Astrocyte (in vitro differentiated cells and primary cell): ENCODE results near the gene ZNF526. TPM values are rescaled to one million over a fixed set of nuclear protein-coding genes. Genes with fewer than 3 reads are reported as not detected.

ENCODE experiments used
- DNase-seq: peaks from one replicate; pipeline ENCODE4 v3.0.0-alpha.2; 2010; ENCODE audit warnings: low read depth
- FAIRE-seq: peaks from 2 replicates; lab custom pipeline; 2011; peaks lifted over from hg19 to GRCh38; lab: Jason Lieb, UNC
- H2AFZ ChIP-seq: 2 replicates; pipeline ENCODE4 v1.6.0; 2012; ENCODE audit warnings: low read depth, low read length, inconsistent platforms
- H3K27ac ChIP-seq: 2 replicates; pipeline ENCODE4 v1.5.1; 2011; ENCODE audit warnings: low read depth, low read length, inconsistent platforms
- H3K27me3 ChIP-seq: 2 replicates; pipeline ENCODE4 v1.6.0; 2011; ENCODE audit warnings: low read length, inconsistent platforms; ENCODE audit not compliant: insufficient read depth
- H3K36me3 ChIP-seq: 2 replicates; pipeline ENCODE4 v1.5.1; 2011; ENCODE audit warnings: low read length, inconsistent platforms; ENCODE audit not compliant: insufficient read depth
- H3K4me1 ChIP-seq: 2 replicates; pipeline ENCODE4 v1.5.1; 2011; ENCODE audit warnings: low read length, inconsistent platforms; ENCODE audit not compliant: insufficient read depth
- H3K4me2 ChIP-seq: 2 replicates; pipeline ENCODE4 v1.6.0; 2012; ENCODE audit warnings: low read length, inconsistent platforms
- H3K4me3 ChIP-seq: 2 replicates; pipeline ENCODE4 v1.5.1; 2011; ENCODE audit warnings: low read depth, mild to moderate bottlenecking, low read length, inconsistent platforms; ENCODE audit not compliant: insufficient read depth
- H3K79me2 ChIP-seq: 2 replicates; pipeline ENCODE4 v1.6.0; 2012; ENCODE audit warnings: mild to moderate bottlenecking, low read length, inconsistent platforms; ENCODE audit not compliant: insufficient read depth
- H3K9ac ChIP-seq: 2 replicates; pipeline ENCODE4 v1.6.0; 2012; ENCODE audit warnings: mild to moderate bottlenecking, low read length, inconsistent platforms
- H3K9me3 ChIP-seq: 2 replicates; pipeline ENCODE4 v1.5.1; 2012; ENCODE audit warnings: low read depth, mild to moderate bottlenecking, low read length, inconsistent platforms; ENCODE audit not compliant: insufficient read depth
- H4K20me1 ChIP-seq: 2 replicates; pipeline ENCODE4 v1.6.0; 2012; ENCODE audit warnings: low read length, inconsistent platforms; ENCODE audit not compliant: insufficient read depth
- H3K27ac Mint-ChIP-seq: one replicate; pipeline ENCODE4 v1.8.0; 2021; ENCODE audit warnings: mild to moderate bottlenecking, mixed read lengths; ENCODE audit not compliant: unreplicated experiment
- H3K27me3 Mint-ChIP-seq: one replicate; pipeline ENCODE4 v1.8.0; 2021; ENCODE audit warnings: low read depth, mixed read lengths; ENCODE audit not compliant: unreplicated experiment
- H3K36me3 Mint-ChIP-seq: one replicate; pipeline ENCODE4 v1.8.0; 2021; ENCODE audit warnings: low read depth, mixed read lengths; ENCODE audit not compliant: unreplicated experiment
- H3K4me1 Mint-ChIP-seq: one replicate; pipeline ENCODE4 v1.8.0; 2021; ENCODE audit warnings: low read depth, mixed read lengths; ENCODE audit not compliant: unreplicated experiment
- H3K4me3 Mint-ChIP-seq: one replicate; pipeline ENCODE4 v1.8.0; 2021; ENCODE audit warnings: mild to moderate bottlenecking, moderate library complexity, mixed read lengths; ENCODE audit not compliant: unreplicated experiment
- H3K9me3 Mint-ChIP-seq: one replicate; pipeline ENCODE4 v1.8.0; 2021; ENCODE audit warnings: mild to moderate bottlenecking, mixed read lengths; ENCODE audit not compliant: unreplicated experiment
- EZH2 ChIP-seq: IDR thresholded peaks from 2 replicates; pipeline ENCODE4 v1.6.1; 2012; ENCODE audit warnings: mild to moderate bottlenecking, low read length, inconsistent platforms; ENCODE audit not compliant: insufficient read depth
- total RNA-seq: library from RNA; stranded (reverse); gene quantifications from 2 replicates; pipeline ENCODE4 v1.2.1, GENCODE V29; 2021
- TF ChIP-seq, protein P1 (sequence below): IDR thresholded peaks from 2 replicates; pipeline ENCODE4 v1.5.1; 2011; ENCODE audit warnings: low read depth, mild to moderate bottlenecking, inconsistent platforms, low read length, moderate library complexity; ENCODE audit not compliant: insufficient read depth

Gene ZNF526
- total RNA-seq, 1 donor from 2014 or later = 20.2 TPM

DNA sequence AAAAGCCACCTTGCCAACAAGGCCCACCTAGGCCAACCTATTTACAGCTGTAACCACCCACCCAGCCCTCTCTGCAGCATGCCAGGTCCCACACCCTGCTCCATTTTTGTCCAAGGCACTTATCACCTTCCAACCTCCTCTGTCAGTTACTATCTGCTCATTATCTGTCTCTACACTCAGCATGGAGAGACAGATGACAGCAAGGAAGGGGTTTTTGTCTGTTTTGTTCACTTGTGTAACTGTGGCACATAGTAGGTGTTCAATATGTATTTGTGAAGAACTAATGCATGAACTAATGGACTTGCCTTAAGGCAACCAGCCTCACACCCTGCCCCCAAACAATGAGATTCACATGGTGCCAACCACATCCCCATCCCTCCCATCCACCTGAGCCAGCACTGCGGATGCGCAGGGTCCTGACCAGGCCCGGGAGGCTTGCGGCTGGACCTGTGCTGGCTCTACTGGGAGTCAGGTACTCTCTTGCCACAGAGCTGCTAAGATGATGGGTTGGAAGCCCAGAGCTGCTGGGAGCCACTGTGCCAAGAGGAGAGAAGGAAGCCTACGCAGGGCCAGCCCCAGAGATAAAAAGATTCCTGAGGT lies 19.9 kb upstream of the ZNF526 start:
- Histone ChIP-seq H3K4me1 (peaks cover 6% of the 10 kb centered on the region), H3K27ac (no peak overlapping the region), H3K9ac (no peak overlapping the region), H3K4me3 (no peak overlapping the region), H2AFZ (no peak overlapping the region), H3K27me3 (no peaks in the 10 kb centered on the region), H3K4me2 (no peak overlapping the region), H3K79me2 (peaks cover 26% of the 10 kb centered on the region), H3K36me3 (peaks cover 14% of the 10 kb centered on the region), H3K9me3 (no peaks in the 10 kb centered on the region), H4K20me1 (peaks cover 43% of the 10 kb centered on the region)
- TF ChIP-seq, protein P1, sequence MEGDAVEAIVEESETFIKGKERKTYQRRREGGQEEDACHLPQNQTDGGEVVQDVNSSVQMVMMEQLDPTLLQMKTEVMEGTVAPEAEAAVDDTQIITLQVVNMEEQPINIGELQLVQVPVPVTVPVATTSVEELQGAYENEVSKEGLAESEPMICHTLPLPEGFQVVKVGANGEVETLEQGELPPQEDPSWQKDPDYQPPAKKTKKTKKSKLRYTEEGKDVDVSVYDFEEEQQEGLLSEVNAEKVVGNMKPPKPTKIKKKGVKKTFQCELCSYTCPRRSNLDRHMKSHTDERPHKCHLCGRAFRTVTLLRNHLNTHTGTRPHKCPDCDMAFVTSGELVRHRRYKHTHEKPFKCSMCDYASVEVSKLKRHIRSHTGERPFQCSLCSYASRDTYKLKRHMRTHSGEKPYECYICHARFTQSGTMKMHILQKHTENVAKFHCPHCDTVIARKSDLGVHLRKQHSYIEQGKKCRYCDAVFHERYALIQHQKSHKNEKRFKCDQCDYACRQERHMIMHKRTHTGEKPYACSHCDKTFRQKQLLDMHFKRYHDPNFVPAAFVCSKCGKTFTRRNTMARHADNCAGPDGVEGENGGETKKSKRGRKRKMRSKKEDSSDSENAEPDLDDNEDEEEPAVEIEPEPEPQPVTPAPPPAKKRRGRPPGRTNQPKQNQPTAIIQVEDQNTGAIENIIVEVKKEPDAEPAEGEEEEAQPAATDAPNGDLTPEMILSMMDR = no peak
- no peak for TF ChIP-seq EZH2
- Mint-ChIP-seq H3K4me1 (peaks cover 6% of the 10 kb centered on the region), H3K36me3 (peaks cover 41% of the 10 kb centered on the region), H3K4me3 (no peak overlapping the region), H3K27ac (no peak overlapping the region), H3K27me3 (no peaks in the 10 kb centered on the region), H3K9me3 (no peaks in the 10 kb centered on the region)
- FAIRE-seq (no peak), DNase-seq (no peak)

DNA sequence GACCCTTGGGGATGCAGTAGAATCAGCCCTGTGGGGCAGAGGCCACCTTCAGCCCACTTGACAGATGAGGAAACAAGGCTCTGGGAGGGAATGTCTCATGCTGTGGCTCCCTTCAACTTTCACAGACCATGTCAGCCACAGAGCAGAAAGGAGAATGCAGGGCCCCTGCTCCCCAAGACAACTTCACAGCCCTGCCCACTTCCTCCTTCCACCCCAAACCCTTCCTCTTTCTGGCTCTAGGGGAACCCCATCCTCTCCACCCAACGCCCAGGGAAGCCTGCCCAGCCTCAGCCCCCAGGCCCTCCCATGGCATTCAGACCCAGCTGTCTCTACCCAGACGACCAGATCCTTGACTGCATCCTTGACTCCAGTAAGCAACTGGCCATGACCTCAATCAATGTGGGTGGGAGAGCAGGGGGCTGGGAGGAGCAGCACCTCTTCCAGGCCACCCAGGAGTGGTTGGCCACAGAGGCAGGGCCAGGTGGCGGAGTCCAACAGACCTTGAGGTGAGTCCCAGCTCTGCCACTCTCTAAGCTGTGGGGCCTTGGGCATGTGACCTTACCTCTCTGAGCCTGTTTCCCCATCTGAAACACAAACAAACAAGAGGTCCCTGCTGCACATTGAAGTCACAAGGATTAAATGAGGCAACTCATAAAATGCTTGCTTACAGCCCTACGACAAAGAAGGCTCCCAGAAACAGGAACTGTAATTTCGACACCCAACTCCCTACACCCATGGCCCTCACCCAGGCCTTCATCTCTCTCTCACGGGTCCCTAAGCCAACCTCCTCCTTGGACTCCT lies 18.4 kb upstream of the ZNF526 start:
- TF ChIP-seq EZH2 = no peak
- TF ChIP-seq, protein P1 = no peak
- Histone ChIP-seq H3K9ac (no peak overlapping the region), H3K36me3 (peaks cover 14% of the 10 kb centered on the region), H3K9me3 (no peaks in the 10 kb centered on the region), H3K4me2 (no peak overlapping the region), H3K4me1 (peaks cover 17% of the 10 kb centered on the region), H2AFZ (no peak overlapping the region), H3K27me3 (no peaks in the 10 kb centered on the region), H3K4me3 (no peak overlapping the region), H3K79me2 (peaks cover 26% of the 10 kb centered on the region), H4K20me1 (peaks cover 43% of the 10 kb centered on the region), H3K27ac (no peak overlapping the region)
- no peak for DNase-seq
- Mint-ChIP-seq H3K4me1 (peaks cover 15% of the 10 kb centered on the region), H3K36me3 (peaks cover 44% of the 10 kb centered on the region), H3K27ac (no peak overlapping the region), H3K9me3 (no peaks in the 10 kb centered on the region), H3K27me3 (no peaks in the 10 kb centered on the region), H3K4me3 (no peak overlapping the region)
- no peak for FAIRE-seq
